Effector memory CD8-positive, alpha-beta T cell (primary cell): ENCODE data around the gene MYO15B.

ENCODE experiments used
- ATAC-seq: fragments of 150-1000 bp; cut with Tn5 transposase; replicated peaks from 2 replicates; pipeline ENCODE4 v1.10.0; 2021; ENCODE audit warnings: mild to moderate bottlenecking, moderate library complexity
- DNase-seq, 3 experiments: peaks; one replicate each; pipeline ENCODE4 v3.0.0; 2021
- H3K27ac Mint-ChIP-seq, 2 donors: one replicate each; pipeline ENCODE4 v1.8.0; 2022; ENCODE audit warnings: mild to moderate bottlenecking in 2 of 2, mixed read lengths in 2 of 2, moderate library complexity in 2 of 2
- H3K27me3 Mint-ChIP-seq, 2 donors: one replicate each; pipeline ENCODE4 v1.8.0; 2022; ENCODE audit warnings: mixed read lengths in 2 of 2
- H3K36me3 Mint-ChIP-seq: one replicate; pipeline ENCODE4 v1.8.0; 2022; ENCODE audit warnings: mild to moderate bottlenecking, moderate library complexity, mixed read lengths; ENCODE audit not compliant: insufficient read depth
- H3K4me1 Mint-ChIP-seq, 2 donors: one replicate each; pipeline ENCODE4 v1.8.0; 2022; ENCODE audit warnings: low read depth in 2 of 2, mixed read lengths in 2 of 2
- H3K4me3 Mint-ChIP-seq, 2 donors: one replicate each; pipeline ENCODE4 v1.8.0; 2022; ENCODE audit warnings: mild to moderate bottlenecking in 2 of 2, mixed read lengths in 2 of 2, moderate library complexity in 2 of 2
- H3K9me3 Mint-ChIP-seq, 2 donors: one replicate each; pipeline ENCODE4 v1.8.0; 2022; ENCODE audit warnings: mixed read lengths in 2 of 2

Gene MYO15B

DNA sequence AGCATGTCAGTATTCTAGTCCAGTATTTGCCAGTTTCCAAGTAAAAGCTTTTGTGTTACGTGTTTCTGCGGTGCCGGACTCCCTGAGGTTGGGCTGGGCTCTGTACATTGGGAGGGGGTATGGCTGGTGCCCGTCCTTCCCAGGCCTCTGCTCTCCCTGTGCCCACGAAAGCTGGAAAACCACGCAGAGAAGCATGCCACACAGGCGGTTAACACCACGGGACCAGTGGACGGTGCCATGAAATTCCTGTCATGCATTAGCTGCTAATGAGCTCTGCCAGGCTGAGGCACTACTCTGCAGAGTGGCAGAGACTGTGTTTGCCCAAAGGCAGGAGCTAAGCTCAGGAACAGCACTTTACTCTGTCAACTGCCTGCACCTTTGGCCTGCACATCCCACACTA lies 53.7 kb downstream of the MYO15B start:
- no peak for DNase-seq
- Mint-ChIP-seq H3K36me3 (peaks cover 3% of the 10 kb centered on the region), H3K27me3 (no peaks in the 10 kb centered on the region), H3K9me3 (no peaks in the 10 kb centered on the region), H3K4me3 (no peak overlapping the region), H3K4me1 (peaks cover 6 to 8% of the 10 kb centered on the region in 2 donors), H3K27ac (no peak overlapping the region)
- no peak for ATAC-seq

DNA sequence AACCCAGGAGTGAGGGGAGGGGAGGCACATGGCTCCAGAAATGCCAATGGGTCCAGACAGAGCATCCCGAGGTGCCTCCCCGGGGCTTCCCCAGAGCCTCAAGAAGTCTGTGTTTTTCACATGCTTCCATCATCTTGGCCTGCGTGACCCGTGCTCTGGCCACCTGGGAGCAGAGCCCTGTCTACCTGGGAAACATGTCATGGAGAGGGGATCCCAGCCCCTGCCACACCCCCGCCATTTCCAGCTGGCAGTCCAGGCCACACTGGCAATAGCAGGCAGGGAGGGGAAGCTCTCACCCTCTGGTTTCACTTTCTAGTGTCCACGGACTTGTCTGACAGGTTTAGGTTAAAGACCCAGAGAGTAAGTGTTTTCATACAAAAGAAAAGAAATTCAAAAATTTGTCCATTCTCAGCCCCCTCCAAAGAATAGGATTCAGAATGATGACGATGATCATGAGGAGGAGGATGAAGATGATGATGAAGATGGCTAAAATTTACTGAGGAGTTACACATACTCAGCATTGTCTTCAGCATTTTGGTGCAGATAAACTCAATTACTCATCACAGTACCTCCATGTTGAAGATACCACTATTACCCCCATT lies 54.7 kb downstream of the MYO15B start:
- no peaks in the 10 kb centered on the region for H3K27me3 Mint-ChIP-seq
- peaks cover 8 to 12% of the 10 kb centered on the region in 2 donors for H3K4me1 Mint-ChIP-seq
- ATAC-seq (no peak), DNase-seq (no peak)
- H3K9me3 Mint-ChIP-seq, result no peaks in the 10 kb centered on the region
- no peak overlapping the region for H3K4me3 Mint-ChIP-seq
- H3K27ac Mint-ChIP-seq, result no peak overlapping the region
- peaks cover 3% of the 10 kb centered on the region for H3K36me3 Mint-ChIP-seq

GRCh38 chr17:75642784-75643642 lies 55.4 kb downstream of the MYO15B start:
- Mint-ChIP-seq H3K9me3 (no peaks in the 10 kb centered on the region), H3K4me1 (peaks cover 8 to 12% of the 10 kb centered on the region in 2 donors), H3K4me3 (no peak overlapping the region), H3K27ac (no peak overlapping the region), H3K36me3 (peaks cover 3% of the 10 kb centered on the region), H3K27me3 (no peaks in the 10 kb centered on the region)
- ATAC-seq (no peak), DNase-seq (no peak)

GRCh38 chr17:75643643-75644017 lies 56.0 kb downstream of the MYO15B start:
- Mint-ChIP-seq H3K4me3 (no peak overlapping the region), H3K27me3 (no peaks in the 10 kb centered on the region), H3K36me3 (peaks cover 3% of the 10 kb centered on the region), H3K27ac (no peak overlapping the region), H3K9me3 (no peaks in the 10 kb centered on the region), H3K4me1 (peaks cover 8 to 12% of the 10 kb centered on the region in 2 donors)
- ATAC-seq (no peak), DNase-seq (no peak)

DNA sequence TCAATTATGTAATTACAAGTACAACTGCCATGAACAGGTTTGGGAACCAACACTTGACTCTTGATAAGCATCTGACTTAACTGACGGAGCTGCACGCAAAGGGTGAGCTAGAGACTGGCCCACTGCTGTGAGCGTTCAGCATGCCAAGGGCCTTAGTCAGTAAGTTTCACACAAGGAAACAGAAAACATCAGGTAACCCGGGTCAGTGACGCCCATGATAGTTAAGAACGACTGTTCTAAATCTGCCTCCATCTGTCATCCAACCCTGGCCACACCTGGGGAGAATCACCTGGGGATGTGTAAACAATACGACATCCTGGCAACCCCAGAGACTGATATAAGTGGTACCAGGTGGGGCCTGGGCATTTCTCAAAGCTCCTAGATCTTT lies 57.9 kb downstream of the MYO15B start:
- Mint-ChIP-seq H3K4me3 (no peak overlapping the region), H3K27ac (peak overlapping the region; percentile 65 to 70)

GRCh38 chr17:75645889-75646637 lies 58.5 kb downstream of the MYO15B start:
- ATAC-seq, result peak; percentile 83
- H3K4me1 Mint-ChIP-seq, result peaks cover 8 to 12% of the 10 kb centered on the region in 2 donors
- no peak for DNase-seq
- H3K4me3 Mint-ChIP-seq, result no peak overlapping the region
- H3K9me3 Mint-ChIP-seq, result no peaks in the 10 kb centered on the region
- H3K27me3 Mint-ChIP-seq, result no peaks in the 10 kb centered on the region
- peaks cover 14% of the 10 kb centered on the region for H3K36me3 Mint-ChIP-seq
- peak overlapping the region; percentile 65 to 70 for H3K27ac Mint-ChIP-seq

More for the DNA sequence above, 57.9 kb downstream of the MYO15B start:
- Mint-ChIP-seq H3K9me3 (no peaks in the 10 kb centered on the region), H3K4me1 (peaks cover 8 to 12% of the 10 kb centered on the region in 2 donors), H3K27me3 (no peaks in the 10 kb centered on the region), H3K36me3 (peaks cover 13% of the 10 kb centered on the region)
- DNase-seq (no peak), ATAC-seq (no peak)

GRCh38 chr17:75646638-75646992 lies 59.0 kb downstream of the MYO15B start:
- no peak for DNase-seq
- no peak for ATAC-seq
- H3K27ac Mint-ChIP-seq, result peak overlapping the region; percentile 65 to 70
- H3K9me3 Mint-ChIP-seq, result no peaks in the 10 kb centered on the region
- H3K36me3 Mint-ChIP-seq, result peaks cover 14% of the 10 kb centered on the region
- no peaks in the 10 kb centered on the region for H3K27me3 Mint-ChIP-seq
- peaks cover 8 to 12% of the 10 kb centered on the region in 2 donors for H3K4me1 Mint-ChIP-seq
- no peak overlapping the region for H3K4me3 Mint-ChIP-seq

DNA sequence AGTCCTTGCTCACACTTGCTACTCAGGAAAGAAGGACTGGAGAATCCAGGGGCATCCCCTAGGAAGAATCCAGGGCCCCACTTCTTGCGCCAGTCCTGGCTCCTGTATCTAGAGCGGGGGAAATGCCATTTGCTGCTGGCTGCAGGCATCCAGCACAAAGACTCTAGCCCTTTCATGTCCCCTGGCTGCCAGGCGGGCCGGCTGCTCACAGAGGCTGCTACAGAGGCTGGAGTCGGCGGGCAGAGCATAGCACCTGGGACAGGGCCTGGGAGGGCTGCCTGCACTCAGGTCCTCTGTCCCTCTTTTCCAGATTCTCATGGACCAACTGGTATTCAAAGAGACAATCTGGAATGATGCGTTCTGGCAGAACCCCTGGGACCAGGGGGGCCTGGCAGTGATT lies 59.5 kb downstream of the MYO15B start:
- peaks cover 8 to 12% of the 10 kb centered on the region in 2 donors for H3K4me1 Mint-ChIP-seq

GRCh38 chr17:75647921-75648320 lies 60.3 kb downstream of the MYO15B start:
- no peak for DNase-seq
- Mint-ChIP-seq H3K27me3 (no peaks in the 10 kb centered on the region), H3K4me3 (no peak overlapping the region), H3K4me1 (peaks cover 11 to 12% of the 10 kb centered on the region in 2 donors), H3K9me3 (no peaks in the 10 kb centered on the region), H3K27ac (peak overlapping the region in 1 of 2 donors; percentile 59), H3K36me3 (peaks cover 14% of the 10 kb centered on the region)
- no peak for ATAC-seq

More for the DNA sequence above, 59.5 kb downstream of the MYO15B start:
- H3K4me3 Mint-ChIP-seq, result no peak overlapping the region
- ATAC-seq (no peak), DNase-seq (no peak)
- H3K27me3 Mint-ChIP-seq, result no peaks in the 10 kb centered on the region
- H3K9me3 Mint-ChIP-seq, result no peaks in the 10 kb centered on the region
- peaks cover 14% of the 10 kb centered on the region for H3K36me3 Mint-ChIP-seq
- peak overlapping the region in 1 of 2 donors; percentile 70 for H3K27ac Mint-ChIP-seq

GRCh38 chr17:75649687-75650086 lies 62.1 kb downstream of the MYO15B start:
- peaks cover 12% of the 10 kb centered on the region in 2 donors for H3K4me1 Mint-ChIP-seq
- no peaks in the 10 kb centered on the region for H3K27me3 Mint-ChIP-seq
- ATAC-seq (no peak), DNase-seq (no peak)
- H3K27ac Mint-ChIP-seq, result no peak overlapping the region
- H3K9me3 Mint-ChIP-seq, result no peaks in the 10 kb centered on the region
- peaks cover 17% of the 10 kb centered on the region for H3K36me3 Mint-ChIP-seq
- no peak overlapping the region for H3K4me3 Mint-ChIP-seq

DNA sequence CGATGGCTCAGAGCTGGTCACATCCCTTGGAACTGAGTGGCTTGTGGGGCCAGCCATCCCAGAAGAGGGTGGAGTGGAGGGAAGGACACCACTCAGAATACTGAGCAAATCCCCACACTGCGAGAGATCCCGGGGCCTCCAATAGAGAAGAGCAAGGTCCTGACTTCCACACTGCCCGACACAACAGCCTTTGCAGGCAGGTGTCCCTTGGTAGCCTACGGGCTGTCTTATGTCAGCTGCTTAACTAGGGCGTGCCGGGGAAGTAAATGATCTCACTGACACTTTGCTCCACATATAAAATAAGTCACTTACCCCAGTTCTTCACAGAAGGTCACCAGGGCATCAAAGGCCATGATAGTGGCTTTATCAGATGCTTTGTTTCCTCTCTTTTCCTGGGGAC lies 63.3 kb downstream of the MYO15B start:
- Mint-ChIP-seq H3K36me3 (peaks cover 17% of the 10 kb centered on the region), H3K4me3 (no peak overlapping the region), H3K4me1 (peaks cover 8 to 11% of the 10 kb centered on the region in 2 donors), H3K27me3 (no peaks in the 10 kb centered on the region), H3K9me3 (no peaks in the 10 kb centered on the region), H3K27ac (no peak overlapping the region)
- no peak for ATAC-seq
- DNase-seq, result no peak

- peaks cover 17% of the 10 kb centered on the region for H3K36me3 Mint-ChIP-seq
Observed at GRCh38 chr17:75652341-75652740, 64.7 kb downstream of the MYO15B start.

GRCh38 chr17:75652934-75653549 lies 65.4 kb downstream of the MYO15B start:
- H3K27me3 Mint-ChIP-seq, result no peaks in the 10 kb centered on the region
- H3K4me3 Mint-ChIP-seq, result no peak overlapping the region
- peaks cover 0 to 4% of the 10 kb centered on the region in 2 donors for H3K4me1 Mint-ChIP-seq
- DNase-seq (peak in 1 of 3 experiments; percentile 16), ATAC-seq (peak; percentile 62)
- H3K36me3 Mint-ChIP-seq, result peaks cover 17% of the 10 kb centered on the region
- H3K9me3 Mint-ChIP-seq, result no peaks in the 10 kb centered on the region
- H3K27ac Mint-ChIP-seq, result no peak overlapping the region

More at GRCh38 chr17:75652341-75652740, 64.7 kb downstream of the MYO15B start:
- Mint-ChIP-seq H3K4me1 (peaks cover 0 to 4% of the 10 kb centered on the region in 2 donors), H3K27me3 (no peaks in the 10 kb centered on the region), H3K4me3 (no peak overlapping the region), H3K9me3 (no peaks in the 10 kb centered on the region), H3K27ac (no peak overlapping the region)
- DNase-seq (no peak), ATAC-seq (no peak)
